Vagina (tissue), 2 donors: ENCODE results near the gene MS4A6A.

Experiments used
- CTCF ChIP-seq, 3 experiments: fragments of 450-650 bp in 2 of 3; fragments of 200-600 bp in 1 of 3; sonication (generic) in 1 of 3; IDR thresholded peaks; one replicate each; pipeline ENCODE4 v1.5.1; 2017 to 2019; ENCODE audit warnings: antibody characterized with exemption in 3 of 3, mild to moderate bottlenecking in 2 of 3, moderate library complexity in 2 of 3
- POLR2A ChIP-seq, 2 donors: fragments of 450-650 bp; IDR thresholded peaks; one replicate each; pipeline ENCODE4 v1.6.1; 2017; ENCODE audit warnings: antibody characterized with exemption in 2 of 2, mild to moderate bottlenecking in 2 of 2, moderate library complexity in 2 of 2

GRCh38 chr11:60133917-60134316 lies 49.0 kb downstream of the MS4A6A start:
- TF ChIP-seq CTCF (IDR thresholded peaks at IDR 0.05) (no peak), POLR2A (IDR thresholded peaks at IDR 0.05) (no peak)
